Ovary (tissue), 3 donors: Measurements from ENCODE around the gene HOMER2.

ENCODE experiments used
- EP300 ChIP-seq: sonication (generic); formaldehyde crosslinking; IDR thresholded peaks from one replicate; pipeline ENCODE4 v1.6.1; 2017; ENCODE audit warnings: antibody characterized with exemption
- POLR2A ChIP-seq: fragments of 450-650 bp; IDR thresholded peaks from one replicate; pipeline ENCODE4 v1.6.1; 2017; ENCODE audit warnings: antibody characterized with exemption, mild to moderate bottlenecking, moderate library complexity
- TF ChIP-seq, protein P1 (sequence below), 3 donors: fragments of 450-650 bp in 2 of 3; fragments of 200-600 bp in 1 of 3; IDR thresholded peaks; one replicate each; pipeline versions ENCODE4 v1.5.1 to v1.8.0; 2016 to 2022; ENCODE audit warnings: antibody characterized with exemption in 3 of 3, mild to moderate bottlenecking in 1 of 3
- donor health status: DM: no; HTN: no; CAD: no.

DNA sequence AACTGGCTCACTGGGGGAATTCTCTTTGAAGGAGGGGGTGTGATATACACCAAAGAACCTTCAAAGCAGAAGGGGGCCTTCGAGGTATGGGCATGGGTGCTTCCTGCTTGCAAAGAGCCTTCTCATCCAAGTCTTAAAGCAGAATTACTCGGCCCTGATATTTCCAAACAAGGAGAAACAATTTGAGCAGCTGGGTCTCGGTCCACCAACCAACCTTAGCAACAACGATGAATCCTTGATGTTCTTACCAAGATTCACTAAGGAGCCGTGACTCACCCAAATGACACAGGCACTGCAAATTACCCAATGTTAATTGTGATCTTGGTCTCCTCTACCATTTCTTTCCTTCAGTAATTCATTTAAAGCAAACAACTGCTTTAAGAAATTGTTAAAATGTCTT is 7.7 kb downstream of the HOMER2 start:
- TF ChIP-seq, protein P1, sequence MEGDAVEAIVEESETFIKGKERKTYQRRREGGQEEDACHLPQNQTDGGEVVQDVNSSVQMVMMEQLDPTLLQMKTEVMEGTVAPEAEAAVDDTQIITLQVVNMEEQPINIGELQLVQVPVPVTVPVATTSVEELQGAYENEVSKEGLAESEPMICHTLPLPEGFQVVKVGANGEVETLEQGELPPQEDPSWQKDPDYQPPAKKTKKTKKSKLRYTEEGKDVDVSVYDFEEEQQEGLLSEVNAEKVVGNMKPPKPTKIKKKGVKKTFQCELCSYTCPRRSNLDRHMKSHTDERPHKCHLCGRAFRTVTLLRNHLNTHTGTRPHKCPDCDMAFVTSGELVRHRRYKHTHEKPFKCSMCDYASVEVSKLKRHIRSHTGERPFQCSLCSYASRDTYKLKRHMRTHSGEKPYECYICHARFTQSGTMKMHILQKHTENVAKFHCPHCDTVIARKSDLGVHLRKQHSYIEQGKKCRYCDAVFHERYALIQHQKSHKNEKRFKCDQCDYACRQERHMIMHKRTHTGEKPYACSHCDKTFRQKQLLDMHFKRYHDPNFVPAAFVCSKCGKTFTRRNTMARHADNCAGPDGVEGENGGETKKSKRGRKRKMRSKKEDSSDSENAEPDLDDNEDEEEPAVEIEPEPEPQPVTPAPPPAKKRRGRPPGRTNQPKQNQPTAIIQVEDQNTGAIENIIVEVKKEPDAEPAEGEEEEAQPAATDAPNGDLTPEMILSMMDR (IDR thresholded peaks at IDR 0.05), result no peak
- no peak for TF ChIP-seq POLR2A
- TF ChIP-seq EP300, result no peak
